Stomach smooth muscle (tissue), 2 donors: ENCODE measurements around the gene COL19A1.

Experiments used
- H3K27ac ChIP-seq: one replicate; pipeline ENCODE4 v1.7.0; 2013; ENCODE audit warnings: mild to moderate bottlenecking, low read length, inconsistent platforms
- H3K27me3 ChIP-seq, 2 donors: one replicate each; pipeline ENCODE4 v1.7.0; 2013; ENCODE audit warnings: low read length in 2 of 2; ENCODE audit not compliant: insufficient read depth in 2 of 2, control insufficient read depth in 1 of 2
- H3K36me3 ChIP-seq, 2 donors: one replicate each; pipeline ENCODE4 v1.7.0; 2013; ENCODE audit warnings: low read length in 2 of 2; ENCODE audit not compliant: control insufficient read depth in 2 of 2, insufficient read depth in 2 of 2
- H3K4me1 ChIP-seq: one replicate; pipeline ENCODE4 v1.7.0; 2013; ENCODE audit warnings: low read length; ENCODE audit not compliant: control insufficient read depth, insufficient read depth
- H3K4me3 ChIP-seq, 2 donors: one replicate each; pipeline ENCODE4 v1.7.0; 2013; ENCODE audit warnings: low read length in 2 of 2
- H3K9ac ChIP-seq, 2 donors: one replicate each; pipeline ENCODE4 v1.7.0; 2013; ENCODE audit warnings: low read length in 2 of 2, mild to moderate bottlenecking in 1 of 2
- H3K9me3 ChIP-seq, 2 donors: one replicate each; pipeline ENCODE4 v1.7.0; 2013; ENCODE audit warnings: low read length in 2 of 2; ENCODE audit not compliant: control insufficient read depth in 2 of 2
- donor health status: healthy.
- donor health status: Pancreatic carcinoma.

Gene COL19A1

DNA sequence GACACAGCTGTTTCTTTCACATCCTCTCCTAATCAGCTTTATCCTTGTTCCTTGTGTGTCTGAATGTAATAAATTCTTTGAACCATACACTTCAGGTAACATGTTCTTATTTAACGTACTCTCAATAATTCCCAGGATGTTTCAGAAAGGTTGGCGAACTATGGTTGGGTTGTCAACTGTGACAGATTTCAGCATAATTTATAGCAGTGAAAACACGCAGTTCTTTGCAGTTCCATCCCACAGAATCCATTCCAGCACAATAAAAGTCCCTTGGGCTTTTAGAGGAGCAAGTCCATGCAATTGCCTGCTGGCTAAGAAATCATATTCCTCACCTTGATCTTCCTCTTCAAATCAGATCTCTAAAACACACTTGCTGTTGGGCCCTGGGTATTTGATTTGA, 317.2 kb downstream of the COL19A1 start:
- Histone ChIP-seq H3K4me1 (no peaks in the 10 kb centered on the region), H3K9ac (no peak overlapping the region), H3K4me3 (no peak overlapping the region)

DNA sequence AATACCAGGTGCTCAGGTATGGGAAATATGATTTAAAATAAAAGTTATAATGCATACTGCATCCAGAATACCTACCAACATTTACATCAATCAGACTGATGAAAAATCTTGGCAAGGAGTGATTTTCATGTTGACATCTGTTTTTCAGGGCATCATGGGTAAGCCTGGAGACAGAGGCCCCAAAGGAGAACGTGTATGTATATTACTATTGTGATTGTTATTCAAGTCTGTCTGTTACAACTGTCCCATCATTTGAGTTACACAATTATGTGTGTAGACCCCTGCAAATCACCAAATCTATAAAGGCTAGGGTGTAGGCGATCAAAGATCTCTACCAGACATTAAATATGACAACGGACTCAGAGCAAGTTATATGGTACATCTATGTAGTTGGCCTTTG, 318.4 kb downstream of the COL19A1 start:
- Histone ChIP-seq H3K9me3 (no peaks in the 10 kb centered on the region), H3K27ac (no peak overlapping the region), H3K9ac (no peak overlapping the region), H3K36me3 (no peaks in the 10 kb centered on the region), H3K4me3 (no peak overlapping the region), H3K27me3 (no peaks in the 10 kb centered on the region), H3K4me1 (no peaks in the 10 kb centered on the region)

More for the DNA sequence above, 317.2 kb downstream of the COL19A1 start:
- Histone ChIP-seq H3K27me3 (no peaks in the 10 kb centered on the region), H3K27ac (no peak overlapping the region), H3K36me3 (no peaks in the 10 kb centered on the region), H3K9me3 (no peaks in the 10 kb centered on the region)

DNA sequence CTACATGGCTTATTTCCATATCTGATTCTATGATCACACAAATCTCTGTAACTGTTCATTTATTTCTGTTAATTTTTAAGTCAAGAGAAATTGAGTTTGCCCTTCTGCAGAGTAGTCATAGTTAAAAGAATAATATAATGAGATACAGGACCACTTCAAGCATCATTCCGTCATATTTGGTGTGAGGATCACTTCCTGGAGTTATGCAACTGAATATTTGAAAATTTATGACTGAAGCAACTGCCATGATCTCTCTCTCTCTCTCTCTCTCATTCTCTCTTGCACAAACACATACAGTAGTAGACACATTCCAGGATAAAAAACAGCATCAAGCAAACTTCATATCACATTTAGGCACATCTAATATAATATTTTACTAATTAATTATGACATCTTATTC, 320.1 kb downstream of the COL19A1 start:
- no peak overlapping the region for H3K4me3 ChIP-seq
- no peaks in the 10 kb centered on the region for H3K36me3 ChIP-seq
- no peaks in the 10 kb centered on the region for H3K9me3 ChIP-seq
- no peak overlapping the region for H3K27ac ChIP-seq
- no peaks in the 10 kb centered on the region for H3K4me1 ChIP-seq
- no peak overlapping the region for H3K9ac ChIP-seq
- H3K27me3 ChIP-seq, result no peaks in the 10 kb centered on the region

DNA sequence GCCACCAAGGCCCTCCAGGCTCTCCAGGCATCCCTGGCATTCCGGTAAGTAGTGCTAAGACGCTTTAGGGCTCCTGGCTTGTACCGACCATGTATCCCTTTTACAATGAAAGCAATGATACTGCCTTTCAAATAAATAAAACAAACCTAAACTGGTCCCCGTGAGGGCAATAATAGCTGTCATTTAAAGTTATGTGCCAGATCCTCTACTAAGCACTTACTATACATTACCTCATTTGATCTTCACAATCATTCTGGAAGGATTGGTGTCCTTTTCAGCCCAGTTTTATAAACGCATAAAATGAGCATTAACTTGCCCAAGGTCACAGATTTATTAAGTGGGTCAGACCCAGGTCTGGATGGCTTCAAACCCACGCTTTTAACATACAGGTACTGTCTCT, 321.8 kb downstream of the COL19A1 start:
- H3K4me1 ChIP-seq, result no peaks in the 10 kb centered on the region

DNA sequence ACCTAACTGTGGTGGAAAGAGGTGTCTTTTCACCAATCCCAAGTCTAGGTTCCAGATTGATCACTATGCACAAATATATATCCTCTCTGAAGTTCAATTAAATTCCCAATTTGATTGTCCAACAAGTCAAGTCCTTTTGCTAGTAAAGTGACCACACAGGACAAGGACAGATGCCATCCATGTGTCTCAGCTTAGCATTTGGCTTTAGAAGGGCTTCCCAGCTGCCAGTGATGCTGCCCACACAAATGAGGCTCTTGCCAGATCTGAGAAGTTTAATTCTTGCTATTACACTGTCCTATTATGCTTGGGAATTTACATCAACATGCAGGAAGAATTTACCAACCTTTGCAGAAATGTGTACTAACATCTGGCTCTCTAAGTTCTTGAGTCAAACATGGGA, 328.1 kb downstream of the COL19A1 start:
- no peaks in the 10 kb centered on the region for H3K36me3 ChIP-seq
- H3K27ac ChIP-seq, result no peak overlapping the region
- no peaks in the 10 kb centered on the region for H3K27me3 ChIP-seq
- H3K4me3 ChIP-seq, result no peak overlapping the region
- H3K4me1 ChIP-seq, result no peaks in the 10 kb centered on the region
- H3K9ac ChIP-seq, result no peak overlapping the region
- no peaks in the 10 kb centered on the region for H3K9me3 ChIP-seq

More for the DNA sequence above, 321.8 kb downstream of the COL19A1 start:
- no peak overlapping the region for H3K27ac ChIP-seq
- no peak overlapping the region for H3K4me3 ChIP-seq
- H3K9ac ChIP-seq, result no peak overlapping the region
- H3K9me3 ChIP-seq, result no peaks in the 10 kb centered on the region
- H3K27me3 ChIP-seq, result no peaks in the 10 kb centered on the region
- no peaks in the 10 kb centered on the region for H3K36me3 ChIP-seq

DNA sequence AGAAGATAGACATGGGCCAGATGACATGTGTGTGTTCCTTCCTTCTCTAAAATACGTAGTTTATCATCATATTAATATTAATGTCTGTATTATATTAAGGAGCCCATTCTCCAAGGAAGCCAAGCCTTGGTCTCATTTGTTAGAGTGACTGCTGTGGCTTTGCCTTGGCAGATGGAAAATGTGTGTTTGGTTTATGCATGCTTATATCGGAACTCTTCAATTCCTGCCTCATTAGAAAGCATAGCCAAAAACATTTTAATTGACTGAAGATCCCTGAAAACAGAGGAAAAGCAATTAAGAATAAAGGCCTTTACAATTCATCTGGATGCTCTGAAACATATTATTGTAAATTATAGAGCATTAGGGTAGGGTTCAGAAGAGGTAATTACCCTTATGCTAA, 330.2 kb downstream of the COL19A1 start:
- Histone ChIP-seq H3K27ac (no peak overlapping the region), H3K9me3 (no peaks in the 10 kb centered on the region), H3K36me3 (no peaks in the 10 kb centered on the region), H3K4me3 (no peak overlapping the region), H3K4me1 (no peaks in the 10 kb centered on the region), H3K27me3 (no peaks in the 10 kb centered on the region), H3K9ac (no peak overlapping the region)

DNA sequence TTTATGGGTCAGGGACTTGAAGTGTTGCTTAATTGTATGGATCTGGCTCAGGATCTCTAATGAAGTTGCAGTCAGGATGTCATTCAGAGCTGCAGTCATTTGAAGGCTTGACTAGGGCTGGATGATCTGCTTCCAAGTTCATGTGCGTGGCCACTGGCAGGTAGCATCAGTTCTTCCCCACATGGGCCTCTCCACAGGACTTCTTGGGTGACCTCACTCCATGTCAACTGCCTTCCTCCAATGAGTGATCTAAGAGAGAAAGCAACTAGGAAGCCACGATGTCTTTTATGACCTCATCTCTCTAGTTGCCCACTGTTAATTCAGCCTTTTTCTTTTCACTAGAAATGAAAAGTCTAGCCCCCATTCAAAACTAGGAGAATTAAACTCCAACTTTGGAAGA, 332.4 kb downstream of the COL19A1 start:
- Histone ChIP-seq H3K27ac (no peak overlapping the region), H3K4me3 (no peak overlapping the region), H3K27me3 (no peaks in the 10 kb centered on the region), H3K36me3 (no peaks in the 10 kb centered on the region), H3K9me3 (no peaks in the 10 kb centered on the region), H3K9ac (no peak overlapping the region), H3K4me1 (no peaks in the 10 kb centered on the region)

DNA sequence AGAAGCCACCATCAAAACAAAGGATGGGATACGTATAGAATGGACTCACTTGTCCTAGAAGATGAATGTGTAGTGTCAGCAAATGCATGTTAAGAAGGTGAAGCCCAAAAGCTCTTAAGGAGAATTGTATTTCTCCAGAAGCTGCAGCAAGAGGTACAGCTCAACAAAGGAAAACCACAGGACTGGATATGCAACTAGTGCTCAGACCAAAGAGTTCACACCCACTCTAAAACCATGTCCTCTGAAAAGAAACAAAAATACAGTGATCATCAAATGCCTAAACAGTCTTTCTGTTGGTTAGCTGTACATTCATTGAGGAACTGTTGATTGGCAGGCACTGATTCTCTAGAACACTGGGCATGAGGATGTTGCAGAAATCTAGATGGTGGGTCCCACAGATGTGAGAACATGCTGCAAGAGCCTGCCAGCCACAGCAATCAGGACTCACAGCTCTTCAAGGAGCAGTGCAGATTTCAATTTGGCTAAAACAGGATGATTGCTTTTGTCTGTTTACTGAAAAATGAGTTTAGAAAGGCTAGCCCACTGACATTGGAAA, 342.0 kb downstream of the COL19A1 start:
- Histone ChIP-seq H3K36me3 (no peaks in the 10 kb centered on the region), H3K27me3 (no peaks in the 10 kb centered on the region), H3K9ac (no peak overlapping the region), H3K4me3 (no peak overlapping the region), H3K4me1 (no peaks in the 10 kb centered on the region), H3K27ac (no peak overlapping the region), H3K9me3 (no peaks in the 10 kb centered on the region)

DNA sequence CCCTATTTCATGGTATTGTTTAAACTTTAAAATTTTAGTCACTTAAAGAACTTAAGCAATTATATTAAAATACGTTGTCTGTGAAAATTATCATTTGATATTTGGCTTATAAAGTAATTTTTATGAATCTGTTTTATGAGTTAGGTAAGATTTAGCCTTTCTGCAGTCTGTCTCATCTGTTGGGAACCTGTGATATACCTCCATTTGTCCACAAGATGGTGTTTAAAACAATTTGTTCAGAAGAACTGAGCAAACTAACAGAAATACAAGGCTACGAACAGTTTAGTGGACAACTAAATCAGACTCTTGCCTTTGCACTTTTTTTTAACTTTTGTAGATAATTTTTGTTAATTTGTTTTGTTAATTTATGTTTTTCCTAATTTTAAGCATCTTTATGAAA, 344.1 kb downstream of the COL19A1 start:
- H3K27me3 ChIP-seq, result no peaks in the 10 kb centered on the region
- no peak overlapping the region for H3K27ac ChIP-seq
- no peaks in the 10 kb centered on the region for H3K4me1 ChIP-seq
- H3K9ac ChIP-seq, result no peak overlapping the region
- H3K36me3 ChIP-seq, result no peaks in the 10 kb centered on the region
- no peaks in the 10 kb centered on the region for H3K9me3 ChIP-seq
- no peak overlapping the region for H3K4me3 ChIP-seq

DNA sequence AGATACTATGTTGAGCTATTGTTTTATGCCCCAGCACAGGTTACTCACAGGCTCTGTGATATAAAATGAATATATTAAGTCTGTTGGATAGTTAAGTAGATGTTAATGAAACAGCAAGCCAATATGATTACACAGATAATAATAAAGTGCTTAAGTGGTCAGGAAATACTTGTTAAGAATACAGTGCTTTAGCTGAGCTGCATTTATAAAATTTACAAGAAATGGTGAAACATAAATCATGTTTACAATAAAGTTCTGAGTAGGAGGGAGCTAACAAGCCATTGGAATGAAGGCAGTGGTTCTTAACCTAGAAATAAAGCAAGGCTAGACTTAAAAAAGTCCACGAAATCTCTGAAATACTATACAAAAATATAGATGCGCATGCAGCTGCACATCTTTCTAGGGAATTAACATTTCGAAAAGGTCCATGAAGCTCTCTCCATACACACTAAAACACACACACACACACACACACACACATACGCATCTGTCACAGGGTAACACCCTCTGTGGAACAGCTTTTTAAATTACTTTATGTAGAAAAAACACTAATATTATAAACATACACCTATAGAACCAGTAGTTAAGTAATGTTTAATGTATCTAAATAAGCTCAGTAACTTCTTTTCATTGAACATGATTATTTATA, 349.2 kb downstream of the COL19A1 start:
- H3K27ac ChIP-seq, result no peak overlapping the region
- no peaks in the 10 kb centered on the region for H3K36me3 ChIP-seq
- no peak overlapping the region for H3K9ac ChIP-seq
- H3K4me3 ChIP-seq, result no peak overlapping the region
- no peaks in the 10 kb centered on the region for H3K4me1 ChIP-seq
- no peaks in the 10 kb centered on the region for H3K27me3 ChIP-seq
- H3K9me3 ChIP-seq, result no peaks in the 10 kb centered on the region

DNA sequence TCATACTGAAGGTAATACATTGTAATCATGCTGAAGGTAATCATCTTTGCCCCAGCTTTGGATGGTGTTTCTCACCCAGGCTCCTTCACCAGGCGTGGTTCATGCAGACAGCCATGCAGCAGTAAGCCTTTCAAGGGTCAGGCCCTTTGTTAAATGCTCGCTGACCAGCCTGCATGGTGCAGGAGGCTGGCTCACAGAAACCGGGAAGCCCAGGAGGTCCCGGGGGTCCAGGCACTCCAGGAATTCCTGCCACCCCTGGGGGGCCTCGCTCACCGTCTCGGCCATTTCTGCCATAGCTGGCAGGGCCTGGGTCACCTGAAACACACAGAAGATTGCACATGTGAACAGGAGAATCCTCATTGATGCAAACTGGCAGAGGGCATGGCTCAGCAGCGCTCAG, 350.4 kb downstream of the COL19A1 start:
- Histone ChIP-seq H3K4me3 (no peak overlapping the region), H3K27me3 (no peaks in the 10 kb centered on the region), H3K9me3 (no peaks in the 10 kb centered on the region), H3K36me3 (no peaks in the 10 kb centered on the region), H3K4me1 (no peaks in the 10 kb centered on the region), H3K27ac (no peak overlapping the region), H3K9ac (no peak overlapping the region)
